PC-9 (cell line): Measurements from ENCODE around the gene GLIPR2. TPM values are rescaled to one million over a fixed set of nuclear protein-coding genes. Genes with fewer than 3 reads are reported as not detected.

Experiments
- BruUV-seq: library from RNA; stranded (reverse); fragments of 400-500 nt; replicated peaks from 2 replicates; lab custom pipeline; 2021; lab: Mats Ljungman, UMichigan
- CTCF ChIA-PET: fragments of 300-600 bp; sonication (Branson Sonifier 250); formaldehyde crosslinking; loops from one replicate; lab custom pipeline; 2022; ENCODE audit warnings: antibody characterized with exemption; lab: Charles Lee
- POLR2A ChIA-PET: fragments of 300-600 bp; sonication (Branson Sonifier 250); formaldehyde crosslinking; loops from one replicate; lab custom pipeline; 2022; ENCODE audit warnings: antibody characterized with exemption; ENCODE audit not compliant: unreplicated experiment; lab: Charles Lee
- DNase-seq, 2 experiments: peaks; one replicate each; pipeline versions ENCODE4 v3.0.0 to v3.0.0-alpha.2; 2015 to 2022; ENCODE audit warnings: mixed read lengths in 1 of 2
- H2AFZ ChIP-seq: fragments of 200-600 bp; sonication (generic); 2 replicates; pipeline ENCODE4 v1.8.1; 2017; ENCODE audit warnings: antibody characterized with exemption
- H3F3A ChIP-seq: fragments of 200-600 bp; sonication (generic); 2 replicates; pipeline ENCODE4 v1.8.1; 2017; ENCODE audit warnings: antibody characterized with exemption, mild to moderate bottlenecking, low read depth; ENCODE audit not compliant: insufficient read depth
- H3K27ac ChIP-seq: fragments of 200-600 bp; sonication (generic); 2 replicates; pipeline ENCODE4 v1.6.1; 2016; ENCODE audit warnings: mixed run types
- H3K27me3 ChIP-seq: fragments of 200-600 bp; sonication (generic); 2 replicates; pipeline ENCODE4 v1.6.1; 2016; ENCODE audit warnings: low read depth, mixed run types; ENCODE audit not compliant: insufficient read depth
- H3K36me3 ChIP-seq: fragments of 200-600 bp; sonication (generic); 2 replicates; pipeline ENCODE4 v1.6.1; 2016; ENCODE audit warnings: low read depth, mixed run types
- H3K4me1 ChIP-seq: fragments of 200-600 bp; sonication (generic); replicated peaks from 2 replicates; pipeline ENCODE4 v1.6.1; 2016; ENCODE audit warnings: mixed run types; ENCODE audit not compliant: insufficient read depth
- H3K4me2 ChIP-seq: fragments of 200-600 bp; sonication (generic); 2 replicates; pipeline ENCODE4 v1.6.1; 2017; ENCODE audit warnings: mixed run types
- H3K4me3 ChIP-seq: fragments of 200-600 bp; sonication (generic); 2 replicates; pipeline ENCODE4 v1.6.1; 2016; ENCODE audit warnings: mixed run types
- H3K79me2 ChIP-seq: fragments of 200-600 bp; sonication (generic); 2 replicates; pipeline ENCODE4 v1.6.1; 2017; ENCODE audit warnings: low read depth, mixed run types
- H3K9me2 ChIP-seq: fragments of 200-600 bp; sonication (generic); 2 replicates; pipeline ENCODE4 v1.8.1; 2017; ENCODE audit warnings: mild to moderate bottlenecking; ENCODE audit not compliant: insufficient read depth
- H3K9me3 ChIP-seq: fragments of 200-600 bp; sonication (generic); 2 replicates; pipeline ENCODE4 v1.8.1; 2016; ENCODE audit warnings: low read depth; ENCODE audit not compliant: insufficient read depth
- H4K20me1 ChIP-seq: fragments of 200-600 bp; sonication (generic); 2 replicates; pipeline ENCODE4 v1.8.1; 2017; ENCODE audit not compliant: insufficient read depth
- EZH2 ChIP-seq: fragments of 200-600 bp; sonication (generic); IDR thresholded peaks from 2 replicates; pipeline ENCODE4 v1.8.0; 2017; ENCODE audit warnings: antibody characterized with exemption, low read depth
- intact Hi-C: fragments of 100-400 bp; cut with micrococcal nuclease; formaldehyde crosslinking; loops from one replicate; pipeline ENCODE4 v1.10.0; 2022; ENCODE audit not compliant: unreplicated experiment
- total RNA-seq: library from RNA; stranded (reverse); gene quantifications from 2 replicates; pipeline ENCODE4 v1.2.3, GENCODE V29; 2021
- TF ChIP-seq, protein P1 (sequence below): fragments of 200-600 bp; sonication (generic); conservative IDR thresholded peaks from 2 replicates; pipeline ENCODE4 v1.6.1; 2017; ENCODE audit warnings: mixed run types, antibody characterized with exemption, mild to moderate bottlenecking, moderate library complexity

The GLIPR2 gene
- total RNA-seq, 1 experiment from 2014 or later, result 3.9 TPM

DNA sequence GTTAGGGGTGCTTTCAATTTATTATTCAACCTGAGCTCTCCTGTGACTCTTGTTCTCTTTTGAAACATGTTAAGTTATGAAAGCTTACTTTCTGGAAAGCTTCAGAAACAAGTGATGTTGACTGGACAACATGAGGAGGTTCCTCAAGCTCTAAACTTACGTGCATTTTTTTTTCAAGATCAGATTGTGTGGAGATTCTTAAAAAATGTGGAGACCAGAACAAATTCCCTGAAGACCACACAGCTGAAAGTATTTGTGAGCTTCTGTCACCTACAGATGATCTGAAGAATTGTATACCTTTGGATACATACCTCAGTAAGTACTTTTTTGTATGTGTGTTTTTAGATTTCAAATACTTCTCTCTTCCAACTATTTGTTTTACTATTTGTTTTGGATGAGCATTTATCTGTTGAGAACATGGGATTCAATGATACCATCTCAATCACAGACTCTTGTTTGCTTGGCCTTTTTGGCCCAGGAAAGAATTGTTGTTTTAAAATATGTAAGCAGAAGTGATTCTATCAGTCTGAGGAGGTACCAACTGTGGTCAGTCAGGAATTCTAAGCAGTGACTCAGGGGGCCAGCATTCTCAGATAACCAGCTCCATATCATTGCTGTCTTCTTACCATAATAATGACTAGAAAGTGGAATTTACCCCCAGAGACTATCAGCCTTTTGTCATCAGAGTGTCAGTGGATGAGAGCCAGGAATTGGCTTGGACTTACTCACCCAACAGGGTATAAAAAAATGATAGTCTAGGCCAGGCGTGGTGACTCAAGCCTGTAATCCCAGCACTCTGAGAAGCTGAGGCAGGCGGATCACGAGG is 34.4 kb upstream of the GLIPR2 start:
- peaks cover 8% of the 10 kb centered on the region for H3K4me1 ChIP-seq
- ChIA-PET POLR2A (interaction anchor here (0.6 to 0.8 kb wide), 4 partner anchors 34 to 1204 kb away, joined by 3 to 7 read pairs (median 4); partner anchors contain the start of gene CLTA), CTCF (interaction anchor here (1.0 to 1.1 kb wide), 2 partner anchors 10 to 64 kb away, joined by 3 to 4 read pairs; no protein-coding TSS in a partner anchor)
- no TSS peak for BruUV-seq
- no peaks in the 10 kb centered on the region for H4K20me1 ChIP-seq
- no peak overlapping the region for H3K4me3 ChIP-seq
- H3K36me3 ChIP-seq, result no peaks in the 10 kb centered on the region
- no peaks in the 10 kb centered on the region for H3K9me2 ChIP-seq
- peak overlapping the region; percentile 51 for H3K27ac ChIP-seq
- no peaks in the 10 kb centered on the region for H3K9me3 ChIP-seq
- H2AFZ ChIP-seq, result no peak overlapping the region
- no peak overlapping the region for H3K4me2 ChIP-seq
- DNase-seq, result peak; percentile 65 to 88
- H3K79me2 ChIP-seq, result no peaks in the 10 kb centered on the region
- H3K27me3 ChIP-seq, result no peaks in the 10 kb centered on the region
- TF ChIP-seq, protein P1, sequence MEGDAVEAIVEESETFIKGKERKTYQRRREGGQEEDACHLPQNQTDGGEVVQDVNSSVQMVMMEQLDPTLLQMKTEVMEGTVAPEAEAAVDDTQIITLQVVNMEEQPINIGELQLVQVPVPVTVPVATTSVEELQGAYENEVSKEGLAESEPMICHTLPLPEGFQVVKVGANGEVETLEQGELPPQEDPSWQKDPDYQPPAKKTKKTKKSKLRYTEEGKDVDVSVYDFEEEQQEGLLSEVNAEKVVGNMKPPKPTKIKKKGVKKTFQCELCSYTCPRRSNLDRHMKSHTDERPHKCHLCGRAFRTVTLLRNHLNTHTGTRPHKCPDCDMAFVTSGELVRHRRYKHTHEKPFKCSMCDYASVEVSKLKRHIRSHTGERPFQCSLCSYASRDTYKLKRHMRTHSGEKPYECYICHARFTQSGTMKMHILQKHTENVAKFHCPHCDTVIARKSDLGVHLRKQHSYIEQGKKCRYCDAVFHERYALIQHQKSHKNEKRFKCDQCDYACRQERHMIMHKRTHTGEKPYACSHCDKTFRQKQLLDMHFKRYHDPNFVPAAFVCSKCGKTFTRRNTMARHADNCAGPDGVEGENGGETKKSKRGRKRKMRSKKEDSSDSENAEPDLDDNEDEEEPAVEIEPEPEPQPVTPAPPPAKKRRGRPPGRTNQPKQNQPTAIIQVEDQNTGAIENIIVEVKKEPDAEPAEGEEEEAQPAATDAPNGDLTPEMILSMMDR, result no peak
- TF ChIP-seq EZH2, result no peak
- H3F3A ChIP-seq, result peaks cover 12% of the 10 kb centered on the region; the same call in 1 of the 2 replicates
- intact Hi-C loops, result loop anchor here (1.0 to 5.0 kb wide), 4 partner anchors 39 to 150 kb away; partner anchors contain the start of gene CLTA

DNA sequence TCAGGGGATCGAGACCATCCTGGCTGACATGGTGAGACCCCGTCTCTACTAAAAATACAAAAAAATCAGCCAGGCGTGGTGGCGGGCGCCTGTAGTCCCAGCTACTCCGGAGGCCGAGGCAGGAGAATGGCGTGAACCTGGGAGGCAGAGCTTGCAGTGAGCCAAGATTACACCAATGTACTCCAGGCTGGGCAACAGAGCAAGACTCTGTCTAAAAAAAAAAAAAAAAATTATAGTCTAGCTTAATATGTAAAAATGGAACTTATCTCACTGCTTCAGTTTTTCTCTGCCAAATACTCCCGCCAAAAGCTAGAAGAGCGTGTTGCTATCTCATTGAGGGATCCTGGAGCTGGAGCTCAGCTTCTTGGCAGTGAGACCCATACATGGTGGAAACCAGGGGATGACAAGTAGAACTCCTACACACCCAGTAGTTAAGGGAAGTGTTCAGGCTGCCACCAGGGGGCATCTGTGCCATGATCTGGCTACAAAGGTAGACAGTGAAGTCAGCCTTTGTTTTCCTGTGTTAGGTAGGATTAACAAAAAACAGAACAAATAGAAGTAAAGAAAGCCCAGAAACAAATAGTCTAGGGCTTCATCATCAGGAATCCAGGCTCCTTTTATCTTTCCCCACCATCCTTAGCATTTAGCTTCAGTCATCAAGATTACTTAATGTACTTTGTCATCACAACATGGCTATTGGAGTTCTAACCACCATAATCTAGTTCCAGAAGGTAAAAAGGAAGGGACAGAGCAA is 33.6 kb upstream of the GLIPR2 start:
- Histone ChIP-seq H3K27ac (peak overlapping the region; percentile 51), H3K9me3 (no peaks in the 10 kb centered on the region), H4K20me1 (no peaks in the 10 kb centered on the region), H3K79me2 (no peaks in the 10 kb centered on the region), H3K9me2 (no peaks in the 10 kb centered on the region), H3K4me3 (no peak overlapping the region), H3K36me3 (no peaks in the 10 kb centered on the region), H3F3A (peaks cover 12% of the 10 kb centered on the region; the same call in 1 of the 2 replicates), H3K4me1 (peaks cover 8% of the 10 kb centered on the region), H3K27me3 (no peaks in the 10 kb centered on the region), H3K4me2 (no peak overlapping the region), H2AFZ (no peak overlapping the region)
- ChIA-PET CTCF (interaction anchor here (0.6 to 1.1 kb wide), 3 partner anchors 11 to 100 kb away, joined by 3 to 4 read pairs (median 4); no protein-coding TSS in a partner anchor), POLR2A (interaction anchor here (0.8 kb wide), 1 partner anchor 144 kb away, joined by 7 read pairs; no protein-coding TSS in a partner anchor)
- TF ChIP-seq, protein P1, result peak; percentile 67
- TF ChIP-seq EZH2, result no peak
- DNase-seq, result peak; percentile 47 to 52
- no TSS peak for BruUV-seq
- intact Hi-C loops, result loop anchor here (1.0 to 5.0 kb wide), 4 partner anchors 38 to 151 kb away; partner anchors contain the start of gene CLTA

DNA sequence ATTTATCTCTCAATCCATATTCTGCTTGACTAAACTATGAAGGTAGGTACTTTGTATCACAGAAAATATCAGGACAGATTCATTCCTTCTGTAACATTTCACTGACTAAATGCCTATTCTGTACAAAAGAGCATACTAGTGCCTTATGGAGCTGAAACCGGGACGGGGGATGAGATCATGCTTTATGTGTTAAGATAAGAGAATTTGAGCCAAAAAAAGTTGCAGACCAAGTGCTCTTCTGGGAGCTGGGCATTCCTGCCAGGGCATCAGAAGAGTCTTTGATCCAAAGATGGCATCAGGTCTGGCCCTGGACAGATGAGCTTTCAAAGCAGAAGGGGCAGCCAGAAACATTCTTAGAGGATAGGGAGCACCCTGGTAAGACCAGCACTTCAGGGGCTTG is 27.5 kb upstream of the GLIPR2 start:
- Histone ChIP-seq H2AFZ (no peak overlapping the region), H3K4me3 (no peak overlapping the region), H3K9me3 (no peaks in the 10 kb centered on the region), H3K27ac (no peak overlapping the region), H3K4me2 (no peak overlapping the region), H3K27me3 (no peaks in the 10 kb centered on the region), H3K4me1 (no peaks in the 10 kb centered on the region), H3F3A (no peaks in the 10 kb centered on the region), H3K9me2 (no peaks in the 10 kb centered on the region), H3K79me2 (no peaks in the 10 kb centered on the region), H3K36me3 (no peaks in the 10 kb centered on the region), H4K20me1 (no peaks in the 10 kb centered on the region)
- TF ChIP-seq, protein P1, result no peak
- no peak for TF ChIP-seq EZH2
- CTCF ChIA-PET, result no interaction called here
- POLR2A ChIA-PET, result no interaction called here
- DNase-seq, result no peak
- intact Hi-C loops, result no loop called here
- no TSS peak for BruUV-seq
